ENCODE data around the gene KRTAP10-6.
"Not testable (repeated sequence)": the region's sequence is repeated elsewhere in the genome, so short reads cannot be mapped to it uniquely, and the experiment has no call there.

Gene KRTAP10-6

GRCh38 chr21:44592446-44593311 lies at the start of gene KRTAP10-6:
Gene KRTAP10-6 (minus strand): TSS chr21:44592505. CDS start chr21:44592484, 21 bp downstream.
- no peak for TF ChIP-seq CTCF (IDR thresholded peaks at IDR 0.05; ENCODE audit: low read depth, low read length)

GRCh38 chr21:44640761-44641160 lies 48.5 kb upstream of the KRTAP10-6 start:
- TF ChIP-seq CTCF (IDR thresholded peaks at IDR 0.05; ENCODE audit: low read depth, low read length) = no peak
- H3K4me3 ChIP-seq (ENCODE audit: low read depth, low read length) = no peak overlapping the region
- in situ Hi-C loops (cut with HindIII; ENCODE audit: low sequenced_read_pairs) = no loop called here
- DNase-seq (ENCODE audit: low read depth, low spot score) = no peak

More at GRCh38 chr21:44592446-44593311, at the start of gene KRTAP10-6:
- no peak for DNase-seq (ENCODE audit: low read depth, low spot score)
- in situ Hi-C loops (cut with HindIII; ENCODE audit: low sequenced_read_pairs) = no loop called here
- no peak within 1 kb of the TSS for H3K4me3 ChIP-seq (ENCODE audit: low read depth, low read length)

GRCh38 chr21:44639331-44639655 lies 47.0 kb upstream of the KRTAP10-6 start:
- in situ Hi-C loops (cut with HindIII; ENCODE audit: low sequenced_read_pairs) = no loop called here
- TF ChIP-seq CTCF (IDR thresholded peaks at IDR 0.05; ENCODE audit: low read depth, low read length) = no peak
- H3K4me3 ChIP-seq (ENCODE audit: low read depth, low read length) = no peak overlapping the region
- no peak for DNase-seq (ENCODE audit: low read depth, low spot score)

- H3K4me3 ChIP-seq (ENCODE audit: low read depth, low read length); DNase-seq (ENCODE audit: low read depth, low spot score); in situ Hi-C loops (cut with HindIII; ENCODE audit: low sequenced_read_pairs): not testable (repeated sequence)
These were observed 46.4 kb upstream of the KRTAP10-6 start for GRCh38 chr21:44638506-44639330.

- DNase-seq (ENCODE audit: low read depth, low spot score); in situ Hi-C loops (cut with HindIII; ENCODE audit: low sequenced_read_pairs); H3K4me3 ChIP-seq (ENCODE audit: low read depth, low read length): not testable (repeated sequence)
These were observed 45.6 kb upstream of the KRTAP10-6 start for GRCh38 chr21:44637851-44638348.

DNA sequence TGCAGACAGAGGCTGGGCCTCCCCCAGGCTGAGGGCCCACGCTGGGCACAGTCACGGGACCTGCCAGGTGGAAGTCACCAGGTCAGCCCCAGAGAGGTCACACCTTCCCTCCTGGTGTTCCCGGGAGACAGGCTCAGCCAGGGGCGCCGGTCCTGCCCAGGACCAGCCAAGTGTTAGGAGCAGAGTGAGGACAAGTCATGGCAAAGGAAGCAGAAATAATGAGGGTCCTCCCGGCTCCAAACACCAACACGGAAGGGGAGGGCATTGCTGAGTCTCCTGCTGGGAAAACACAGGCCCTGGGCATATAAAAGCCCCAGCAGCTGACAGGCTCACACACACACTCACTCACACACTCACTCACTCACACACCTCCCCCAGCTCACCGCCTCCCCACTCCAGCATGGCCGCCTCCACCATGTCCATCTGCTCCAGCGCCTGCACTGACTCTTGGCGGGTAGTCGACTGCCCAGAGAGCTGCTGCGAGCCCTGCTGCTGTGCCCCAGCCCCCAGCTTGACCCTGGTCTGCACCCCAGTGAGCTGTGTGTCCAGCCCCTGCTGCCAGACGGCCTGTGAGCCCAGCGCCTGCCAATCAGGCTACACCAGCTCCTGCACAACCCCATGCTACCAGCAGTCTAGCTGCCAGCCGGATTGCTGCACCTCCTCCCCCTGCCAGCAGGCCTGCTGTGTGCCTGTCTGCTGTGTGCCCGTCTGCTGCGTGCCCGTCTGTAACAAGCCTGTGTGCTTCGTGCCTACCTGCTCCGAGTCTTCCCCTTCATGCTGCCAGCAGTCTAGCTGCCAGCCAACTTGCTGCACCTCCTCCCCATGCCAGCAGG lies 44.9 kb upstream of the KRTAP10-6 start, which contains the start of gene KRTAP10-10:
KRTAP10-10 (plus strand) TSS at position 339 of the 833 bp plus-strand sequence; CDS start at position 401, 62 bp downstream.
- no peak for DNase-seq (ENCODE audit: low read depth, low spot score)
- in situ Hi-C loops (cut with HindIII; ENCODE audit: low sequenced_read_pairs) = no loop called here
- no peak for TF ChIP-seq CTCF (IDR thresholded peaks at IDR 0.05; ENCODE audit: low read depth, low read length)
- H3K4me3 ChIP-seq (ENCODE audit: low read depth, low read length) = no peak within 1 kb of the TSS

All from astrocyte of the spinal cord (primary cell).